DOHH2 (cell line): ENCODE results near the gene PGA4.

Source experiments
- H3F3A ChIP-seq: fragments of 200-600 bp; sonication (generic), shearing (Covaris generic); 2 replicates; pipeline ENCODE4 v1.6.0; 2016; ENCODE audit warnings: antibody characterized with exemption, mild to moderate bottlenecking; ENCODE audit not compliant: control insufficient read depth, insufficient read depth
- H3K27ac ChIP-seq: fragments of 200-600 bp; sonication (generic); 2 replicates; pipeline ENCODE4 v1.5.1; 2014; ENCODE audit warnings: low read depth, mild to moderate bottlenecking, low read length, moderate library complexity
- H3K27me3 ChIP-seq: fragments of 200-600 bp; sonication (generic); 2 replicates; pipeline ENCODE4 v1.6.1; 2014; ENCODE audit warnings: mild to moderate bottlenecking, low read length, mixed read lengths; ENCODE audit not compliant: control insufficient read depth
- H3K36me3 ChIP-seq: fragments of 200-600 bp; sonication (generic); 2 replicates; pipeline ENCODE4 v1.6.1; 2014; ENCODE audit warnings: mild to moderate bottlenecking, low read length, moderate library complexity, mixed read lengths; ENCODE audit not compliant: control insufficient read depth
- H3K4me1 ChIP-seq: fragments of 200-600 bp; sonication (generic); 2 replicates; pipeline ENCODE4 v1.6.1; 2014; ENCODE audit warnings: mild to moderate bottlenecking, low read length, mixed read lengths; ENCODE audit not compliant: control insufficient read depth
- H3K4me2 ChIP-seq: fragments of 200-600 bp; sonication (generic); 2 replicates; pipeline ENCODE4 v1.6.0; 2014; ENCODE audit warnings: mild to moderate bottlenecking, low read length, moderate library complexity
- H3K4me3 ChIP-seq: fragments of 200-600 bp; sonication (generic); 2 replicates; pipeline ENCODE4 v1.5.1; 2014; ENCODE audit warnings: mild to moderate bottlenecking, low read length, mixed read lengths
- H3K79me2 ChIP-seq: fragments of 200-600 bp; sonication (generic); 2 replicates; pipeline ENCODE4 v1.6.1; 2014; ENCODE audit warnings: mild to moderate bottlenecking, low read length, mixed read lengths; ENCODE audit not compliant: control insufficient read depth
- H3K9me2 ChIP-seq: fragments of 200-600 bp; sonication (generic); replicated peaks from 2 replicates; pipeline ENCODE4 v1.6.1; 2014; ENCODE audit warnings: mild to moderate bottlenecking, low read length, mixed read lengths; ENCODE audit not compliant: control insufficient read depth
- H3K9me3 ChIP-seq: fragments of 200-600 bp; sonication (generic); 2 replicates; pipeline ENCODE4 v1.6.1; 2014; ENCODE audit warnings: antibody characterized with exemption, low read length, mixed read lengths; ENCODE audit not compliant: control insufficient read depth, insufficient read depth
- H4K20me1 ChIP-seq: fragments of 200-600 bp; sonication (generic); 2 replicates; pipeline ENCODE4 v1.6.0; 2014; ENCODE audit warnings: low read depth, mild to moderate bottlenecking, antibody characterized with exemption, low read length, moderate library complexity; ENCODE audit not compliant: control insufficient read depth, insufficient read depth
- CTCF ChIP-seq: fragments of 200-600 bp; sonication (generic); IDR thresholded peaks from one replicate; pipeline ENCODE4 v1.5.1; 2014; ENCODE audit warnings: antibody characterized with exemption, mild to moderate bottlenecking, low read depth, low read length; ENCODE audit not compliant: poor library complexity, severe bottlenecking
- EZH2phosphoT487 ChIP-seq: fragments of 200-600 bp; sonication (generic); IDR thresholded peaks from 2 replicates; pipeline ENCODE4 v1.6.1; 2017; ENCODE audit warnings: borderline replicate concordance, mild to moderate bottlenecking, antibody characterized with exemption, low read length, moderate library complexity, mixed read lengths

The PGA4 gene

GRCh38 chr11:61254403-61255025 is 32.4 kb downstream of the PGA4 start:
- Histone ChIP-seq H4K20me1 (no peaks in the 10 kb centered on the region), H3K4me2 (no peak overlapping the region), H3F3A (no peaks in the 10 kb centered on the region), H3K36me3 (peaks cover 4% of the 10 kb centered on the region; the same call in 1 of the 2 replicates), H3K4me1 (no peaks in the 10 kb centered on the region), H3K79me2 (no peaks in the 10 kb centered on the region), H3K9me3 (no peaks in the 10 kb centered on the region), H3K27ac (no peak overlapping the region), H3K4me3 (no peak overlapping the region), H3K9me2 (no peaks in the 10 kb centered on the region), H3K27me3 (no peaks in the 10 kb centered on the region)
- TF ChIP-seq CTCF, result peak; percentile 81
- TF ChIP-seq EZH2phosphoT487, result no peak

- Histone ChIP-seq H3K9me2 (no peaks in the 10 kb centered on the region), H4K20me1 (no peaks in the 10 kb centered on the region), H3K79me2 (no peaks in the 10 kb centered on the region), H3K27ac (no peak overlapping the region), H3K27me3 (no peaks in the 10 kb centered on the region), H3K4me2 (no peak overlapping the region), H3K9me3 (no peaks in the 10 kb centered on the region), H3K4me1 (no peaks in the 10 kb centered on the region), H3F3A (no peaks in the 10 kb centered on the region), H3K4me3 (no peak overlapping the region), H3K36me3 (peaks cover 7% of the 10 kb centered on the region; the same call in 1 of the 2 replicates)
- TF ChIP-seq CTCF (no peak), EZH2phosphoT487 (no peak)
Observed at GRCh38 chr11:61256710-61257482, 34.7 kb downstream of the PGA4 start.

GRCh38 chr11:61258546-61258945 is 36.4 kb downstream of the PGA4 start:
- H3K4me3 ChIP-seq, result no peak overlapping the region
- H3K36me3 ChIP-seq, result peaks cover 7% of the 10 kb centered on the region; the same call in 1 of the 2 replicates
- no peaks in the 10 kb centered on the region for H3K9me3 ChIP-seq
- no peak overlapping the region for H3K4me2 ChIP-seq
- no peaks in the 10 kb centered on the region for H4K20me1 ChIP-seq
- H3F3A ChIP-seq, result no peaks in the 10 kb centered on the region
- no peaks in the 10 kb centered on the region for H3K4me1 ChIP-seq
- H3K27me3 ChIP-seq, result no peaks in the 10 kb centered on the region
- H3K27ac ChIP-seq, result no peak overlapping the region
- H3K9me2 ChIP-seq, result no peaks in the 10 kb centered on the region
- TF ChIP-seq EZH2phosphoT487 (no peak), CTCF (no peak)
- H3K79me2 ChIP-seq, result no peaks in the 10 kb centered on the region
